GM12878 (cell line): ENCODE results near the gene POLR1G. TPM values are rescaled to one million over a fixed set of nuclear protein-coding genes. Genes with fewer than 3 reads are reported as not detected.

Source experiments
- ATAC-seq: fragments of 200-7000 bp; cut with Tn5 transposase; 3 replicates; pipeline ENCODE4 v1.9.1; 2020; ENCODE audit warnings: mild to moderate bottlenecking, moderate library complexity
- BruUV-seq: library from RNA; stranded (reverse); fragments of 400-500 nt; replicated peaks from 2 replicates; lab custom pipeline; 2021; lab: Mats Ljungman, UMichigan
- CTCF ChIA-PET: fragments of 300-600 bp; sonication (Branson Sonifier 250); formaldehyde crosslinking; extraction: SDS; loops from one replicate; lab custom pipeline; 2021; ENCODE audit warnings: inconsistent platforms; lab: Yijun Ruan, JAX
- POLR2A ChIA-PET: fragments of 350-600 bp; formaldehyde crosslinking; extraction: SDS; loops from one replicate; lab custom pipeline; 2021; ENCODE audit warnings: inconsistent platforms; lab: Charles Lee
- RAD21 ChIA-PET: fragments of 300-600 bp; sonication (Branson Sonifier 250); formaldehyde crosslinking; loops from one replicate; lab custom pipeline; 2023; ENCODE audit warnings: antibody characterized with exemption; ENCODE audit not compliant: unreplicated experiment; lab: Charles Lee
- SMC1A ChIA-PET: fragments of 300-600 bp; sonication (Branson Sonifier 250); formaldehyde crosslinking; loops from one replicate; lab custom pipeline; 2023; ENCODE audit not compliant: unreplicated experiment, uncharacterized antibody; lab: Charles Lee
- DNase-seq: peaks from one replicate; pipeline ENCODE4 v3.0.0-alpha.2; 2011; ENCODE audit warnings: low read depth, low spot score
- FAIRE-seq: peaks from 3 replicates; lab custom pipeline; 2011; peaks lifted over from hg19 to GRCh38; lab: Jason Lieb, UNC
- H2AFZ ChIP-seq: 2 replicates; pipeline ENCODE4 v1.6.0; 2011; ENCODE audit warnings: low read depth, low read length, control low read depth; ENCODE audit not compliant: control insufficient read depth
- H3K27ac ChIP-seq: 2 replicates; pipeline ENCODE4 v1.5.1; 2011; ENCODE audit warnings: control low read depth; ENCODE audit not compliant: control insufficient read depth, insufficient read depth
- H3K27me3 ChIP-seq, 2 experiments: replicated peaks in 1 of 2; 2 replicates each; pipeline versions ENCODE4 v1.6.0 to v1.6.1; 2011; ENCODE audit warnings: low read length in 1 of 2; ENCODE audit not compliant: control insufficient read depth in 2 of 2, insufficient read depth in 2 of 2
- H3K36me3 ChIP-seq, 2 experiments: 2 replicates each; pipeline ENCODE4 v1.5.1; 2011; ENCODE audit warnings: low read length in 1 of 2; ENCODE audit not compliant: control insufficient read depth in 2 of 2, insufficient read depth in 2 of 2
- H3K4me1 ChIP-seq: 2 replicates; pipeline ENCODE4 v1.6.1; 2011; ENCODE audit warnings: mild to moderate bottlenecking, low read length, moderate library complexity, mixed read lengths; ENCODE audit not compliant: control insufficient read depth, insufficient read depth
- H3K4me2 ChIP-seq: 2 replicates; pipeline ENCODE4 v1.6.0; 2011; ENCODE audit warnings: control low read depth; ENCODE audit not compliant: control insufficient read depth, insufficient read depth
- H3K4me3 ChIP-seq: fragments of 200-600 bp; sonication (generic); 2 replicates; pipeline ENCODE4 v1.5.1; 2016
- H3K79me2 ChIP-seq: 2 replicates; pipeline ENCODE4 v1.6.0; 2011; ENCODE audit warnings: low read length; ENCODE audit not compliant: control insufficient read depth, insufficient read depth
- H3K9ac ChIP-seq: 2 replicates; pipeline ENCODE4 v1.8.0; 2011; ENCODE audit warnings: low read length, control low read depth, mixed read lengths; ENCODE audit not compliant: control insufficient read depth, insufficient read depth
- H3K9me3 ChIP-seq: replicated peaks from 3 replicates; pipeline ENCODE4 v1.5.1; 2011; ENCODE audit warnings: mild to moderate bottlenecking, low read length; ENCODE audit not compliant: control insufficient read depth, insufficient read depth
- H4K20me1 ChIP-seq: 2 replicates; pipeline ENCODE4 v1.6.0; 2011; ENCODE audit not compliant: control insufficient read depth, insufficient read depth
- BCL3 ChIP-seq: IDR thresholded peaks from 2 replicates; pipeline ENCODE4 v1.6.1; 2011; ENCODE audit warnings: borderline replicate concordance, low read depth, mild to moderate bottlenecking, moderate library complexity, low read length; ENCODE audit not compliant: insufficient read depth, poor library complexity, severe bottlenecking
- BCLAF1 ChIP-seq: fragments of 450-650 bp; IDR thresholded peaks from 2 replicates; pipeline ENCODE4 v1.6.1; 2017; ENCODE audit warnings: antibody characterized with exemption, mild to moderate bottlenecking, moderate library complexity
- CBFB ChIP-seq: IDR thresholded peaks from 2 replicates; pipeline ENCODE4 v1.6.1; 2016; ENCODE audit warnings: antibody characterized with exemption, low read depth
- CBX5 ChIP-seq: sonication (generic); IDR thresholded peaks from 2 replicates; pipeline ENCODE4 v1.6.1; 2016; ENCODE audit warnings: low read depth, moderate library complexity, mild to moderate bottlenecking, inconsistent platforms
- ETV6 ChIP-seq, 2 experiments: fragments of 450-650 bp in 1 of 2; IDR thresholded peaks in 1 of 2; conservative IDR thresholded peaks in 1 of 2; 2 replicates each; pipeline ENCODE4 v1.6.1; 2014; ENCODE audit warnings: antibody characterized with exemption in 1 of 2, borderline replicate concordance in 1 of 2, low read depth in 1 of 2, mild to moderate bottlenecking in 1 of 2, moderate library complexity in 1 of 2
- HDGF ChIP-seq: fragments of 450-650 bp; IDR thresholded peaks from 2 replicates; pipeline ENCODE4 v1.6.1; 2016; ENCODE audit warnings: antibody characterized with exemption
- ZBTB40 ChIP-seq: fragments of 450-650 bp; IDR thresholded peaks from 2 replicates; pipeline ENCODE4 v1.6.1; 2016; ENCODE audit warnings: mild to moderate bottlenecking, moderate library complexity, borderline replicate concordance
- ZZZ3 ChIP-seq: IDR thresholded peaks from 2 replicates; pipeline ENCODE4 v1.6.1; 2011; ENCODE audit warnings: low read depth; ENCODE audit not compliant: control insufficient read depth, insufficient read length
- WGBS: methylation state at CpG from one replicate; pipeline ENCODE4 v1.1.6; 2016; ENCODE audit warnings: low lambda C conversion rate; ENCODE audit not compliant: insufficient replicate concordance, insufficient coverage; ENCODE audit errors: missing lambda C conversion rate; 5-methylcytosine and 5-hydroxymethylcytosine counted together
- in situ Hi-C: fragments of 300-500 bp; cut with MboI; formaldehyde crosslinking; loops from 9 replicates; pipeline ENCODE4 v1.14.3; 2018; ENCODE audit warnings: mixed read lengths
- intact Hi-C: fragments of 100-400 bp; cut with micrococcal nuclease; formaldehyde crosslinking; loops from one replicate; pipeline ENCODE4 v1.14.2; 2022; ENCODE audit not compliant: unreplicated experiment
- polyA plus RNA-seq, 11 experiments: library from polyadenylated mRNA; depleted of rRNA in 4 of 11; unstranded in 6 of 11; stranded (reverse) in 5 of 11; fragments of >200 nt; fragmentation: Nextera tagmentation in 4 of 11; fragmentation: Illumina TruSeq in 1 of 11; extraction: Ambion mirVana in 4 of 11; extraction: Trizol in 1 of 11; gene quantifications; 1 replicate in 1 of 11; 2 replicates in 10 of 11; pipeline versions ENCODE4 v1.2.1 to v1.2.3, GENCODE V29; 2011 to 2016; ENCODE audit warnings: inconsistent platforms in 2 of 11, missing spikeins in 2 of 11, low read depth in 1 of 11
- total RNA-seq, 4 experiments: library from RNA; depleted of rRNA in 3 of 4; stranded (reverse); fragments of >200 nt in 3 of 4; fragmentation: Illumina TruSeq in 1 of 4; extraction: Trizol in 1 of 4; gene quantifications; 2 replicates each; pipeline versions ENCODE4 v1.2.1 to v1.2.3, GENCODE V29; 2013 to 2021

Gene POLR1G
- total and polyA plus RNA-seq, 10 of the 15 experiments (the other 5 are each of a cell fraction or from before 2014, with no cell fraction given) = 2.0 to 30.9 (median 20.5) TPM

GRCh38 chr19:45361608-45362007 is 44.8 kb upstream of the POLR1G start:
- H3K36me3 ChIP-seq = peaks cover 0 to 5% of the 10 kb centered on the region in 2 experiments; a peak in 2 of 4 replicates
- H2AFZ ChIP-seq = no peak overlapping the region
- no peaks in the 10 kb centered on the region for H3K27me3 ChIP-seq
- H3K4me1 ChIP-seq = no peaks in the 10 kb centered on the region
- FAIRE-seq (no peak), ATAC-seq (no peak), DNase-seq (no peak)
- in situ Hi-C loops = no loop called here
- ChIA-PET CTCF (no interaction called here), RAD21 (no interaction called here), SMC1A (no interaction called here), POLR2A (interaction anchor here (0.6 kb wide), 1 partner anchor 14 kb away, joined by 3 read pairs; no protein-coding TSS in a partner anchor)
- no peak overlapping the region for H3K9ac ChIP-seq
- H3K4me2 ChIP-seq = no peak overlapping the region
- WGBS = 88% methylated on average over 14 of the region's 14 CpGs
- H3K79me2 ChIP-seq = no peaks in the 10 kb centered on the region
- H3K4me3 ChIP-seq = no peak overlapping the region
- intact Hi-C loops = no loop called here
- H4K20me1 ChIP-seq = no peaks in the 10 kb centered on the region
- no peaks in the 10 kb centered on the region for H3K9me3 ChIP-seq
- no peak for TF ChIP-seq CBFB
- TF ChIP-seq ETV6 (conservative IDR thresholded peaks at IDR 0.05 in 1 of 2, IDR thresholded peaks at IDR 0.05 in 1 of 2; ENCODE audit: borderline replicate concordance in 1 of 2, low read depth in 1 of 2) = no peak
- TF ChIP-seq BCLAF1 = no peak
- TF ChIP-seq CBX5 = no peak
- TF ChIP-seq HDGF = no peak
- TF ChIP-seq ZBTB40 = no peak
- TF ChIP-seq BCL3 = peak; percentile 63
- TF ChIP-seq ZZZ3 = no peak
- BruUV-seq = no TSS peak
- no peak overlapping the region for H3K27ac ChIP-seq
